NCI-H446 treated with DMSO at 0.1 percent for 48 hours (cell line): ENCODE data around the gene IL1R1.
"Not testable (repeated sequence)": the region's sequence is repeated elsewhere in the genome, so short reads cannot be mapped to it uniquely, and the experiment has no call there.

Experiments used
- DNase-seq: peaks from one replicate; lab custom pipeline; 2025; lab: John Stamatoyannopoulos, UW

IL1R1 gene

GRCh38 chr2:102110596-102111334 lies 31.8 kb upstream of the IL1R1 start:
- no peak for DNase-seq

GRCh38 chr2:102111823-102112222 lies 30.7 kb upstream of the IL1R1 start:
- no peak for DNase-seq

GRCh38 chr2:102112271-102112670 lies 30.3 kb upstream of the IL1R1 start:
- DNase-seq = no peak

GRCh38 chr2:102112692-102113665 lies 29.6 kb upstream of the IL1R1 start:
- no peak for DNase-seq

GRCh38 chr2:102114290-102114721 lies 28.2 kb upstream of the IL1R1 start:
- no peak for DNase-seq

GRCh38 chr2:102114851-102115497 lies 27.6 kb upstream of the IL1R1 start:
- no peak for DNase-seq

- no peak for DNase-seq
These were observed 25.7 kb upstream of the IL1R1 start for GRCh38 chr2:102116630-102117471.

- DNase-seq = no peak
These were observed 25.1 kb upstream of the IL1R1 start for GRCh38 chr2:102117472-102117858.

GRCh38 chr2:102119255-102119654 lies 23.3 kb upstream of the IL1R1 start:
- no peak for DNase-seq

- DNase-seq = no peak
These were observed 22.3 kb upstream of the IL1R1 start for GRCh38 chr2:102120261-102120660.

GRCh38 chr2:102120701-102121159 lies 21.8 kb upstream of the IL1R1 start:
- DNase-seq = no peak

GRCh38 chr2:102122115-102122514 lies 20.4 kb upstream of the IL1R1 start:
- DNase-seq = no peak

GRCh38 chr2:102122909-102123308 lies 19.6 kb upstream of the IL1R1 start:
- DNase-seq = no peak

GRCh38 chr2:102124421-102124820 lies 18.1 kb upstream of the IL1R1 start:
- not testable (repeated sequence) for DNase-seq

- DNase-seq = no peak
These were observed 16.4 kb upstream of the IL1R1 start for GRCh38 chr2:102126169-102126568.

GRCh38 chr2:102126660-102127059 lies 15.9 kb upstream of the IL1R1 start:
- no peak for DNase-seq

GRCh38 chr2:102129082-102129481 lies 13.5 kb upstream of the IL1R1 start:
- DNase-seq = no peak

- no peak for DNase-seq
These were observed 12.4 kb upstream of the IL1R1 start for GRCh38 chr2:102129951-102130646.

GRCh38 chr2:102130647-102130991 lies 11.9 kb upstream of the IL1R1 start:
- no peak for DNase-seq

GRCh38 chr2:102131564-102131963 lies 11.0 kb upstream of the IL1R1 start:
- DNase-seq = no peak

- DNase-seq = no peak
These were observed 5.4 kb upstream of the IL1R1 start for GRCh38 chr2:102137138-102137537.
